ENCODE measurements around the gene MARCHF5. TPM values are rescaled to one million over a fixed set of nuclear protein-coding genes. Genes with fewer than 3 reads are reported as not detected.
"Not testable (repeated sequence)": the region's sequence is repeated elsewhere in the genome, so short reads cannot be mapped to it uniquely, and the experiment has no call there.

MARCHF5 gene
- total and polyA plus RNA-seq, 2 donors (not counting 1 experiment from before 2014, with no cell fraction given): 7.2 to 25.9 TPM

- Mint-ChIP-seq H3K4me3 (no peak overlapping the region), H3K4me1 (no peaks in the 10 kb centered on the region), H3K27me3 (peaks cover 26% of the 10 kb centered on the region), H3K9me3 (ENCODE audit: insufficient read depth) (no peaks in the 10 kb centered on the region), H3K27ac (no peak overlapping the region)
- Histone ChIP-seq H3K4me3 (ENCODE audit: control extremely low read depth in 1 of 5, extremely low read depth in 1 of 5, insufficient read depth in 1 of 5, low read depth in 2 of 5, low read length in 4 of 5) (no peak overlapping the region), H3K27ac (ENCODE audit: low read length in 2 of 2) (no peak overlapping the region), H3K79me2 (ENCODE audit: control insufficient read depth, insufficient read depth, low read length) (no peaks in the 10 kb centered on the region), H3K4me1 (ENCODE audit: control insufficient read depth in 2 of 2, insufficient read depth in 2 of 2, low read length in 2 of 2) (no peaks in the 10 kb centered on the region), H3K36me3 (replicated peaks in 1 of 2; ENCODE audit: control extremely low read depth in 1 of 2, control insufficient read depth in 1 of 2, extremely low read depth in 1 of 2, insufficient read depth in 2 of 2, low read length in 1 of 2) (no peaks in the 10 kb centered on the region), H3K4me2 (replicated peaks; ENCODE audit: low read depth, low read length, poor library complexity, severe bottlenecking) (no peak overlapping the region), H4K20me1 (ENCODE audit: control insufficient read depth, insufficient read depth, low read length, poor library complexity, severe bottlenecking) (no peaks in the 10 kb centered on the region), H3K27me3 (replicated peaks in 1 of 4; ENCODE audit: control extremely low read depth in 1 of 4, control insufficient read depth in 3 of 4, insufficient read depth in 4 of 4, low read length in 3 of 4) (peaks cover 0 to 4% (median 0%) of the 10 kb centered on the region in 4 experiments), H3K9ac (ENCODE audit: low read length) (no peak overlapping the region), H2AFZ (ENCODE audit: insufficient read depth, low read depth, low read length, poor library complexity, severe bottlenecking) (no peak overlapping the region), H3K9me3 (ENCODE audit: control extremely low read depth in 1 of 3, control insufficient read depth in 2 of 3, insufficient read depth in 1 of 3, low read length in 2 of 3) (no peaks in the 10 kb centered on the region)
- TF ChIP-seq EZH2 (IDR thresholded peaks at IDR 0.05; ENCODE audit: borderline replicate concordance, insufficient read depth, low read depth, low read length, poor library complexity, severe bottlenecking): no peak
- TF ChIP-seq, protein P1, sequence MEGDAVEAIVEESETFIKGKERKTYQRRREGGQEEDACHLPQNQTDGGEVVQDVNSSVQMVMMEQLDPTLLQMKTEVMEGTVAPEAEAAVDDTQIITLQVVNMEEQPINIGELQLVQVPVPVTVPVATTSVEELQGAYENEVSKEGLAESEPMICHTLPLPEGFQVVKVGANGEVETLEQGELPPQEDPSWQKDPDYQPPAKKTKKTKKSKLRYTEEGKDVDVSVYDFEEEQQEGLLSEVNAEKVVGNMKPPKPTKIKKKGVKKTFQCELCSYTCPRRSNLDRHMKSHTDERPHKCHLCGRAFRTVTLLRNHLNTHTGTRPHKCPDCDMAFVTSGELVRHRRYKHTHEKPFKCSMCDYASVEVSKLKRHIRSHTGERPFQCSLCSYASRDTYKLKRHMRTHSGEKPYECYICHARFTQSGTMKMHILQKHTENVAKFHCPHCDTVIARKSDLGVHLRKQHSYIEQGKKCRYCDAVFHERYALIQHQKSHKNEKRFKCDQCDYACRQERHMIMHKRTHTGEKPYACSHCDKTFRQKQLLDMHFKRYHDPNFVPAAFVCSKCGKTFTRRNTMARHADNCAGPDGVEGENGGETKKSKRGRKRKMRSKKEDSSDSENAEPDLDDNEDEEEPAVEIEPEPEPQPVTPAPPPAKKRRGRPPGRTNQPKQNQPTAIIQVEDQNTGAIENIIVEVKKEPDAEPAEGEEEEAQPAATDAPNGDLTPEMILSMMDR (IDR thresholded peaks at IDR 0.05): no peak
- intact Hi-C loops (cut with micrococcal nuclease): no loop called here
- no peak for ATAC-seq (ENCODE audit: low read depth)
- ChIA-PET CTCF (no interaction called here), POLR2A (no interaction called here)
- WGBS (ENCODE audit: insufficient coverage): 58% methylated on average over 10 of the region's 11 CpGs
- no peak for DNase-seq
Measured at GRCh38 chr10:92387289-92387940, 96.4 kb downstream of the MARCHF5 start.

- DNase-seq; CTCF ChIA-PET; H2AFZ ChIP-seq (ENCODE audit: insufficient read depth, low read depth, low read length, poor library complexity, severe bottlenecking); H3K4me3 ChIP-seq (ENCODE audit: control extremely low read depth in 1 of 5, extremely low read depth in 1 of 5, insufficient read depth in 1 of 5, low read depth in 2 of 5, low read length in 4 of 5); intact Hi-C loops (cut with micrococcal nuclease); H3K27ac Mint-ChIP-seq; H3K27me3 ChIP-seq (replicated peaks in 1 of 4; ENCODE audit: control extremely low read depth in 1 of 4, control insufficient read depth in 3 of 4, insufficient read depth in 4 of 4, low read length in 3 of 4); H3K9ac ChIP-seq (ENCODE audit: low read length); H3K79me2 ChIP-seq (ENCODE audit: control insufficient read depth, insufficient read depth, low read length); POLR2A ChIA-PET; ATAC-seq (ENCODE audit: low read depth); H3K36me3 ChIP-seq (replicated peaks in 1 of 2; ENCODE audit: control extremely low read depth in 1 of 2, control insufficient read depth in 1 of 2, extremely low read depth in 1 of 2, insufficient read depth in 2 of 2, low read length in 1 of 2); H3K9me3 Mint-ChIP-seq (ENCODE audit: insufficient read depth); H3K9me3 ChIP-seq (ENCODE audit: control extremely low read depth in 1 of 3, control insufficient read depth in 2 of 3, insufficient read depth in 1 of 3, low read length in 2 of 3); H3K27ac ChIP-seq (ENCODE audit: low read length in 2 of 2); H3K4me1 ChIP-seq (ENCODE audit: control insufficient read depth in 2 of 2, insufficient read depth in 2 of 2, low read length in 2 of 2); H3K4me3 Mint-ChIP-seq; H3K4me1 Mint-ChIP-seq; H4K20me1 ChIP-seq (ENCODE audit: control insufficient read depth, insufficient read depth, low read length, poor library complexity, severe bottlenecking); H3K4me2 ChIP-seq (replicated peaks; ENCODE audit: low read depth, low read length, poor library complexity, severe bottlenecking): not testable (repeated sequence)
- peaks cover 22% of the 10 kb centered on the region for H3K27me3 Mint-ChIP-seq
- WGBS (ENCODE audit: insufficient coverage): no CpG with 5 or more reads among the region's 1 CpG
Measured at GRCh38 chr10:92393173-92393572, 102.2 kb downstream of the MARCHF5 start.
